Measurements from ENCODE around the gene SLC13A1.

SLC13A1 gene

GRCh38 chr7:123075838-123076467 is 123.8 kb downstream of the SLC13A1 start:
- no peak for DNase-seq (ENCODE audit: extremely low read depth, insufficient read length)

GRCh38 chr7:123070702-123071286 is 129.0 kb downstream of the SLC13A1 start:
- no peak for DNase-seq (ENCODE audit: extremely low read depth, insufficient read length)
- Histone ChIP-seq H3K36me3 (ENCODE audit: control insufficient read depth, insufficient read depth, low read length) (no peaks in the 10 kb centered on the region), H3K4me3 (replicated peaks; ENCODE audit: low read depth, low read length) (no peak overlapping the region), H3K27me3 (replicated peaks; ENCODE audit: control insufficient read depth, insufficient read depth, low read length) (no peaks in the 10 kb centered on the region)
- peak; percentile 47 for TF ChIP-seq CTCF (IDR thresholded peaks at IDR 0.05; ENCODE audit: insufficient read depth, low read length, poor library complexity, severe bottlenecking)

More at GRCh38 chr7:123075838-123076467, 123.8 kb downstream of the SLC13A1 start:
- no peak for TF ChIP-seq CTCF (IDR thresholded peaks at IDR 0.05; ENCODE audit: insufficient read depth, low read length, poor library complexity, severe bottlenecking)
- H3K4me3 ChIP-seq (replicated peaks; ENCODE audit: low read depth, low read length) = no peak overlapping the region
- no peaks in the 10 kb centered on the region for H3K27me3 ChIP-seq (replicated peaks; ENCODE audit: control insufficient read depth, insufficient read depth, low read length)
- no peaks in the 10 kb centered on the region for H3K36me3 ChIP-seq (ENCODE audit: control insufficient read depth, insufficient read depth, low read length)

GRCh38 chr7:123067814-123068213 is 132.0 kb downstream of the SLC13A1 start:
- no peaks in the 10 kb centered on the region for H3K27me3 ChIP-seq (replicated peaks; ENCODE audit: control insufficient read depth, insufficient read depth, low read length)
- no peak for TF ChIP-seq CTCF (IDR thresholded peaks at IDR 0.05; ENCODE audit: insufficient read depth, low read length, poor library complexity, severe bottlenecking)
- DNase-seq (ENCODE audit: extremely low read depth, insufficient read length) = no peak
- no peaks in the 10 kb centered on the region for H3K36me3 ChIP-seq (ENCODE audit: control insufficient read depth, insufficient read depth, low read length)
- H3K4me3 ChIP-seq (replicated peaks; ENCODE audit: low read depth, low read length) = no peak overlapping the region

Measured in GM06990 (cell line).